ENCODE measurements around the gene TCEA2. TPM values are rescaled to one million over a fixed set of nuclear protein-coding genes. Genes with fewer than 3 reads are reported as not detected.

Gene TCEA2
- total RNA-seq, 3 donors from 2014 or later (not counting 1 experiment from before 2014, with no cell fraction given), result 25.0 to 28.7 (median 28.5) TPM

- DNase-seq, result no peak
Observed at GRCh38 chr20:64022671-64023360, 40.2 kb upstream of the TCEA2 start.

GRCh38 chr20:64023361-64024140, 39.4 kb upstream of the TCEA2 start:
- Mint-ChIP-seq H3K36me3 (no peaks in the 10 kb centered on the region), H3K4me1 (peaks cover 0 to 6% of the 10 kb centered on the region in 2 donors), H3K9me3 (no peaks in the 10 kb centered on the region), H3K27ac (no peak overlapping the region), H3K27me3 (ENCODE audit: low read depth in 2 of 2) (no peaks in the 10 kb centered on the region), H3K4me3 (no peak overlapping the region)
- no peak for TF ChIP-seq CTCF (IDR thresholded peaks at IDR 0.05)
- H3K27me3 ChIP-seq (ENCODE audit: control insufficient read depth, insufficient read depth, low read length), result no peaks in the 10 kb centered on the region
- H3K27ac ChIP-seq (ENCODE audit: low read length), result no peak overlapping the region
- ATAC-seq (no peak), DNase-seq (no peak)
- intact Hi-C loops (cut with micrococcal nuclease), result no loop called here
- H3K9me3 ChIP-seq (ENCODE audit: control insufficient read depth, insufficient read depth, low read length), result no peaks in the 10 kb centered on the region
- H3K4me1 ChIP-seq (ENCODE audit: control insufficient read depth, insufficient read depth, low read length), result no peaks in the 10 kb centered on the region
- 97% methylated on average over 15 of the region's 15 CpGs for WGBS (ENCODE audit: insufficient coverage)
- peaks cover 81% of the 10 kb centered on the region for H3K36me3 ChIP-seq (ENCODE audit: control insufficient read depth, insufficient read depth, low read length)
- H3K4me3 ChIP-seq (ENCODE audit: low read length), result no peak overlapping the region

More at GRCh38 chr20:64022671-64023360, 40.2 kb upstream of the TCEA2 start:
- no peak overlapping the region for H3K27ac Mint-ChIP-seq
- H3K4me1 Mint-ChIP-seq, result peaks cover 0 to 6% of the 10 kb centered on the region in 2 donors
- no peak for ATAC-seq
- no peaks in the 10 kb centered on the region for H3K27me3 Mint-ChIP-seq (ENCODE audit: low read depth in 2 of 2)
- H3K36me3 Mint-ChIP-seq, result no peaks in the 10 kb centered on the region
- H3K27me3 ChIP-seq (ENCODE audit: control insufficient read depth, insufficient read depth, low read length), result no peaks in the 10 kb centered on the region
- WGBS (ENCODE audit: insufficient coverage), result 98% methylated on average over 17 of the region's 17 CpGs
- H3K36me3 ChIP-seq (ENCODE audit: control insufficient read depth, insufficient read depth, low read length), result peaks cover 81% of the 10 kb centered on the region
- H3K27ac ChIP-seq (ENCODE audit: low read length), result no peak overlapping the region
- no peaks in the 10 kb centered on the region for H3K4me1 ChIP-seq (ENCODE audit: control insufficient read depth, insufficient read depth, low read length)
- intact Hi-C loops (cut with micrococcal nuclease), result no loop called here
- no peaks in the 10 kb centered on the region for H3K9me3 ChIP-seq (ENCODE audit: control insufficient read depth, insufficient read depth, low read length)
- H3K4me3 ChIP-seq (ENCODE audit: low read length), result no peak overlapping the region
- no peak for TF ChIP-seq CTCF (IDR thresholded peaks at IDR 0.05)
- no peaks in the 10 kb centered on the region for H3K9me3 Mint-ChIP-seq
- no peak overlapping the region for H3K4me3 Mint-ChIP-seq

- H3K27me3 ChIP-seq (ENCODE audit: control insufficient read depth, insufficient read depth, low read length), result no peaks in the 10 kb centered on the region
- WGBS (ENCODE audit: insufficient coverage), result 97% methylated on average over 17 of the region's 17 CpGs
- H3K4me1 ChIP-seq (ENCODE audit: control insufficient read depth, insufficient read depth, low read length), result no peaks in the 10 kb centered on the region
- intact Hi-C loops (cut with micrococcal nuclease), result no loop called here
- H3K27ac Mint-ChIP-seq, result no peak overlapping the region
- H3K9me3 Mint-ChIP-seq, result no peaks in the 10 kb centered on the region
- H3K4me3 ChIP-seq (ENCODE audit: low read length), result no peak overlapping the region
- ATAC-seq (no peak), DNase-seq (no peak)
- H3K27ac ChIP-seq (ENCODE audit: low read length), result no peak overlapping the region
- no peak overlapping the region for H3K4me3 Mint-ChIP-seq
- no peaks in the 10 kb centered on the region for H3K27me3 Mint-ChIP-seq (ENCODE audit: low read depth in 2 of 2)
- H3K4me1 Mint-ChIP-seq, result peaks cover 0 to 6% of the 10 kb centered on the region in 2 donors
- no peaks in the 10 kb centered on the region for H3K36me3 Mint-ChIP-seq
- no peaks in the 10 kb centered on the region for H3K9me3 ChIP-seq (ENCODE audit: control insufficient read depth, insufficient read depth, low read length)
- TF ChIP-seq CTCF (IDR thresholded peaks at IDR 0.05), result no peak
- peaks cover 81% of the 10 kb centered on the region for H3K36me3 ChIP-seq (ENCODE audit: control insufficient read depth, insufficient read depth, low read length)
Observed at GRCh38 chr20:64024141-64024990, 38.6 kb upstream of the TCEA2 start.

Data from natural killer cell (primary cell).